Measurements from ENCODE around the gene FBXO3.
"Not testable (repeated sequence)": the region's sequence is repeated elsewhere in the genome, so short reads cannot be mapped to it uniquely, and the experiment has no call there.

Gene FBXO3

GRCh38 chr11:33729072-33729664 is 45.2 kb downstream of the FBXO3 start:
- not testable (repeated sequence) for DNase-seq

DNA sequence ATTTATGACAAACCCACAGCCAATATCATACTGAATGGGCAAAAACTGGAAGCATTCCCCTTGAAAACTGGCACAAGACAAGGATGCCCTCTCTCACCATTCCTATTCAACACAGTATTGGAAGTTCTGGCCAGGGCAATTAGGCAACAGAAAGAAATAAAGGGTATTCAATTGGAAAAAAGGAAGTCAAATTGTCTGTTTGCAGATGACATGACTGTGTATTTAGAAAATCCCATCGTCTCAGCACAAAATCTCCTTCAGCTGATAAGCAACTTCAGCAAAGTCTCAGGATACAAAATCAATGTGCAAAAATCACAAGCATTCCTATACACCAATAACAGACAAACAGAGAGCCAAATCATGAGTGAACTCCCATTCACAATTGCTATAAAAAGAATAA is 46.8 kb downstream of the FBXO3 start:
- not testable (repeated sequence) for DNase-seq

DNA sequence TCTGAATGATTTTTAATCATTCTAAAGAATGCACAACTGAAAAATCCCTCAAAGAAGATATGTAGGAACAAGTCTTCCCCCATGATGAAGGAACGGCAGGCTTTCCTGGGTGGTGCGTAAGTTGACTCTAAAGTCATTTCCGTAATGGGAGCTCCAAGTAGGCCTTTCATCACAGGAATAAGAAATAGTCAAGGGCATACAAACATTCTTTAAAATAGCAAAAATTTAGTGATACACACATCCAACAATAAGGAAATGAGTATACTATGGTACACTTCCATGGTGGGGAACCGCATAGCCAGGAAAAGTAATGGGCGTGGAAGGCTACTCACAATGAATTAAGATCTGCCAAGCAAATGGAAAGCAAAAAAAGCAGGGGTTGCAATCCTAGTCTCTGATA is 48.8 kb downstream of the FBXO3 start:
- no peak for DNase-seq

GRCh38 chr11:33724644-33725035 is 49.7 kb downstream of the FBXO3 start:
- DNase-seq = peak in 8 of 58 donors; percentile 9 to 47 (median 27)

GRCh38 chr11:33723238-33723881 is 51.0 kb downstream of the FBXO3 start:
- DNase-seq = no peak

GRCh38 chr11:33722590-33723234 is 51.6 kb downstream of the FBXO3 start:
- no peak for DNase-seq

- no peak for DNase-seq
Measured at GRCh38 chr11:33721984-33722383, 52.3 kb downstream of the FBXO3 start.

DNA sequence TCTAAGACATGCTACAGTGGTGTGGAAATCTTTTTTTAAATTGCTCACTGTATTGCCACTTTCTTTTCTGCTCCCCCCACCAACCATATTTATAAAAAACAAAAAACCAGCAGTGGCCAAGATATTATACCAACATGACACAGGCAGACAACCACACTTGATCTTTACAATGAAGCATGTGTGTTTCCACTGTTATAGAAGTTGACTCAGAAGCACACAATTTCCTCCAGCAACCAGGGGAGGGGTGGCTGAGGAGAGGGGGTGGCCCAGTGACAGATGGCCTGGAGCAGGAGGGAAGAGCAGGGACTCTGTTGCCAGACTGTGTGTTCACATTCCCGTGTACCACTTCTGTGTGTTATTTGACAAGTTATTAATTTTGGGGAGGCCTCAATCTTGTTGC is 52.9 kb downstream of the FBXO3 start:
- peak in 2 of 58 donors; percentile 6 to 26 for DNase-seq

DNA sequence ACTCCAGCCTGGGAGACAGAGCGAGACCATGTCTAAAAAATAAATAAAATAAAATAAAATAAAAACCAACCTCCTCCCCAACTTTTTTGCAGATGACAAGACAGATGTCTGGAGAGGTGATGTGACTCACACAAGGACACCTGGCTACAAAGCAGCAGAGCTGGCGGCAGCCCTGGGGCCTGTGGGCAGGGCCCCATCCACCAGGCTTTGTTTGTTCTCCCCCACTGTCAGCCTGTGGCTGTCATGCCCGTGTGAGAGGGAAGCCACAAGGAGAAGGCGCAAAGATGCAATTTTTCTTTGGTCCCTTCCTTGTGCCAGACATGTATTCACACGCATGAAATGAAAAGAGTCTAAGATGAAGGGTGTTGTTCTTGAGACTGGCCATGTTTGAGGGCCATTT is 54.7 kb downstream of the FBXO3 start:
- no peak for DNase-seq

- DNase-seq = no peak
Measured at GRCh38 chr11:33718440-33718839, 55.9 kb downstream of the FBXO3 start.

DNA sequence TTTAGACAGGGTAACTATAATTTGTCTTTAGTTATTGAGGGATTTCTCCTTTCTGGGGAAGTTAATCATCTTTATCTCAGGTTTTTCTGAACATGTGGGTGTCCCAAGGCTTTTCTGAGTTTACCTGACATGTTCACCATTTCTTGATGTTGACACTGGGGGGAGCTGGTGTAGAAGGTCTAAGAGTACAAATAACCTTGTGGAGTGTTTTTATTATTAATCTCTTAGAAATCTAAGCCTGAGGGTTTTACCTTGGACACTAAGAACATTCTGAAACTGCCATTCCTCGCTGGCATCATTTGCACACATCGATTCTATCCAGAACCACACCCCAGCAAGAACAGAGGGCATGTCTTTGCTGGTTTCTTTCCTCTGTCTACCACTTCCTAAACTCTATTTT is 58.1 kb downstream of the FBXO3 start:
- peak in 1 of 58 donors; percentile 7 for DNase-seq

DNA sequence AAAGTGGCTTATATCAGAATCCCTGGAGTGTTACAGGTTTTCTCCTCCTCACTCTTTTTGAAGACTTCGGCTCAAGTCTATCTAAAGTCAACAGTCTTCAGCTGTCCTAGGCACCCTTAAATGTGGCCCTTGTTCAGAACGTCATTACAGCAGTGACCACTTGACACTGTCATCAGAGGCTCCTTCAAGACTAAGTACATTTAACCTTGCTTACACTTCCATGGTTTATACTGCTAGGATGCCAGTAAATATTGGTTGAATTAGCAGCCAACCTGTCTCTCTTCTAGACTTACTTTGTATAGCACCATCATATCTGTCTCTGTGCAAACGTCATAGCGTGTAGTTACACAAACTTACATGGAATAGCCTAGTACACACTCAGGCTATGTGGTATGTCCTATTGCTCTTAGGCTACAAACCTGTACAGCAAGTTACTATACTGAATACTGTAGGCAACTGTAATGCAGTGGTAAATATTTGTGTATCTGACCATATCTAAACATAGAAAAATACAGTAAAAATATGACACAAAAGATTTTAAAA is 60.4 kb downstream of the FBXO3 start:
- no peak for DNase-seq

DNA sequence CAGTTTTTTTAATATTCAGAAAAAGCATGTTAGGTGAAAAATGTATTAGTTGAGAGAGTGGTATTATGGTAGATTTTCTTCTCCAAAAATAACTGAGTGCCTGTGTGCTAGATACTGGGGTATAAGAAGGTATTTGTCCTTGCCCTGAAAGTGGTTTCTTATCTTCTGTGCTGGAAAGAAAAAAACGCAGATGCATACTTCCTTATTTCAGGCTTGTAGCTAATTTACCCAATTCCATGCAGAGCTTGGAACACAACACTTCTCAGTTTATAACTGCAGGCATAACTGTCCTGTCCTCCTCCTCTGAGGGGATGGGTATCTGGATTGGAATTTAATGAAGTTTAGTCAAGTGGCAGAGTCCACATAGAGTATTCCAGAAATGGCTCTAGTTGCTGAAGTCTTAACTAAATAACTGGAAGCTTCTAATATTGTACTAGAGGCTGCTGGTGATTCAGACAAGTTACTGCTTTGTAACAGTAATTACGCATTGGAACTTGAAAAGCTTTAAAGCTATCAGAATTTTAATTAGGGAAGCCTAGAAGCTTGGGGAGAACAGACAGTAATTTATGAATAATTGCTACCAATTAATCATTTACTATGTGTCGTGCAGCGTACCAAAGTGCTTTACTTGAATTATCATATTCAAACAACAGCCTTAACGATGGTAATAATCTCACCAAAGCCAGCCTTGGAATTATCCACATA is 61.0 kb downstream of the FBXO3 start:
- DNase-seq = no peak

- no peak for DNase-seq
Measured at GRCh38 chr11:33712436-33712835, 61.9 kb downstream of the FBXO3 start.

DNA sequence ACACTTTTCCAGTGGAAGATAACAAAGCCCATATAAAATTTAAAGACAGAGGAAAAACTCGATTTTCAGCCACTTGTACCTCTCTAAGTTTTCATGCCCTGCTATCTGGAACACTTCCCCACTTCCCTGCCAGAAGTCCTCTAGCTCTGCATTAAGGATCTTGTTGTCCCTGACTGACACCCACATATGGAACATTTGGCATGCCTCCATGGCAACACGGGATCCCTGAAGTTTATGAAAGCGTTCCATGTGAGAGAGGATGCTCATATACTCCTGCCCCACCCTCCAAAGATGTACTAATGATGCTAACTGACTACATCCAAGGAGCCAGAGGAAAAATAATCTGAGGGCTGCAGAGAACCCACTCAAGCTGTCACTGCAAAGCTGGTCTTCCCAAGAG is 64.9 kb downstream of the FBXO3 start:
- no peak for DNase-seq

- DNase-seq = no peak
Measured at GRCh38 chr11:33708985-33709384, 65.3 kb downstream of the FBXO3 start.

GRCh38 chr11:33707831-33708230 is 66.5 kb downstream of the FBXO3 start:
- not testable (repeated sequence) for DNase-seq

- DNase-seq = no peak
Measured at GRCh38 chr11:33706966-33707365, 67.4 kb downstream of the FBXO3 start.

DNA sequence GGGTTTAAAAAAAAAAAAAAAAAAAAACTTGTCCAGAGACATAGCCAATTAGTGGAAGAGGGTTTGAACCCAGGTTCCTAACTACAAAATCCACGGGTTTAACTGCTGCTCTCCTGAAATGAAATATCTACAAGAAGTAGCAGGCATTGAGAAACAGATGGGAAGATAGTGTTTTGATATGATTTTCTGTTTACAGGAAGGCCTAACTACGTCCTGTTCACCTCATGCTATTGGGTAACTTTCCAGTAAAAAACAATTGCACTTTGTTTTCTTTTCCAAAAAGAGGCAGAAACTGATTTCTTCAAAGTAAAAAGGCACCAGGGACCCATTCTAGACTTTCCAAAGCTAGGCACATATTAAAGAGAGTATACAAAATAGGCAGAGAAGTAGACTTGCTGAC is 67.8 kb downstream of the FBXO3 start:
- no peak for DNase-seq

DNA sequence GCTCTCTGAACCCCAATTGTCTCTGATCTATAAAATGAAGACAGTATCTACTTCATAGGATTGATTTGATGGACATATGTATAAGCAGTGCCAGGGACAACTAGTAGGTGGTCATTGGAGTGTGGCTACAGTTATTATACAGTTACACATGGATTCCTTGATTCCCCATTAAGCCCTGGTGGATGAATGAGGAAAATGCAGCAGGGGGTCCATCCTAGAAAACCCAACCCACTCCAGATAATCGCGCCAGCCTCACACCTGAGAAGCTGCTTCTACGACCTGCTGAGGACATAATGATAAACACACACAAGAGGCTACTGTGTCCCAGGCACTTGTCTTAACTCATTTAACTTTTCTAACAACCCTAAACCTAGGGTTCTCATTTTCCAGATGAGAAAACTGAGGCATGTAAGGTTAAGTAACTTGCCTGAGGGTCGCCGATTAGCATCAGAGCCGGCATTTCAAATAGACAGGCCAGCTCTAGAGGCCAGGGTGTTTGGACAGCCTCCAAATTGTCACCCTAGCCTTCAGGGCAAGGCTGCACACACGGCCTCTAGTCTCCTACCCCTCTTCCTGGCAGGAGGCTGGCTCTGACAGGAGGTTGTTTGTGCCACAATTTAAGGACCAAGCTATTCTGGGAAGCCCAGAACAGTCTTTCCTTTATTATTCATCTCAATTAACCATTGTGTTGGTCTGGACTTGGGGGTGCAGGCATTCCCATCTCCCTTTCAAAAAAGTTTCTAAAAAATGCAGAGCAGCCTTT is 69.9 kb downstream of the FBXO3 start:
- peak in 13 of 58 donors; percentile 16 to 75 (median 25) for DNase-seq

GRCh38 chr11:33703788-33704187 is 70.5 kb downstream of the FBXO3 start:
- DNase-seq = no peak

Data from anterior cingulate cortex (tissue), 58 donors.